Measurements from ENCODE around the gene ATP5IF1. TPM values are rescaled to one million over a fixed set of nuclear protein-coding genes. Genes with fewer than 3 reads are reported as not detected.

ATP5IF1 gene
- total and polyA plus RNA-seq, 9 of the 15 experiments (the other 6 are each of a cell fraction or from before 2014, with no cell fraction given), result 292 to 1,422 (median 388) TPM

- no peak for TF ChIP-seq ZNF766 (CRISPR knock-in tag; conservative IDR thresholded peaks at IDR 0.05)
- TF ChIP-seq, protein P1, sequence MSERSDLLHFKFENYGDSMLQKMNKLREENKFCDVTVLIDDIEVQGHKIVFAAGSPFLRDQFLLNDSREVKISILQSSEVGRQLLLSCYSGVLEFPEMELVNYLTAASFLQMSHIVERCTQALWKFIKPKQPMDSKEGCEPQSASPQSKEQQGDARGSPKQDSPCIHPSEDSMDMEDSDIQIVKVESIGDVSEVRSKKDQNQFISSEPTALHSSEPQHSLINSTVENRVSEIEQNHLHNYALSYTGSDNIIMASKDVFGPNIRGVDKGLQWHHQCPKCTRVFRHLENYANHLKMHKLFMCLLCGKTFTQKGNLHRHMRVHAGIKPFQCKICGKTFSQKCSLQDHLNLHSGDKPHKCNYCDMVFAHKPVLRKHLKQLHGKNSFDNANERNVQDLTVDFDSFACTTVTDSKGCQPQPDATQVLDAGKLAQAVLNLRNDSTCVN (CRISPR knock-in tag; IDR thresholded peaks at IDR 0.05), result no peak
- no peak for TF ChIP-seq POLR3G (IDR thresholded peaks at IDR 0.05; ENCODE audit: extremely low read depth, insufficient read length, insufficient replicate concordance)
- TF ChIP-seq NKRF (IDR thresholded peaks at IDR 0.05; ENCODE audit: borderline replicate concordance), result peak; percentile 27; the same call in 1 of the 2 replicates
- no peak for TF ChIP-seq RBM34 (IDR thresholded peaks at IDR 0.05; ENCODE audit: borderline replicate concordance, insufficient read depth, low read length)
- TF ChIP-seq SMAD2 (IDR thresholded peaks at IDR 0.05; ENCODE audit: low read depth, low read length), result no peak
- TF ChIP-seq, protein P2, sequence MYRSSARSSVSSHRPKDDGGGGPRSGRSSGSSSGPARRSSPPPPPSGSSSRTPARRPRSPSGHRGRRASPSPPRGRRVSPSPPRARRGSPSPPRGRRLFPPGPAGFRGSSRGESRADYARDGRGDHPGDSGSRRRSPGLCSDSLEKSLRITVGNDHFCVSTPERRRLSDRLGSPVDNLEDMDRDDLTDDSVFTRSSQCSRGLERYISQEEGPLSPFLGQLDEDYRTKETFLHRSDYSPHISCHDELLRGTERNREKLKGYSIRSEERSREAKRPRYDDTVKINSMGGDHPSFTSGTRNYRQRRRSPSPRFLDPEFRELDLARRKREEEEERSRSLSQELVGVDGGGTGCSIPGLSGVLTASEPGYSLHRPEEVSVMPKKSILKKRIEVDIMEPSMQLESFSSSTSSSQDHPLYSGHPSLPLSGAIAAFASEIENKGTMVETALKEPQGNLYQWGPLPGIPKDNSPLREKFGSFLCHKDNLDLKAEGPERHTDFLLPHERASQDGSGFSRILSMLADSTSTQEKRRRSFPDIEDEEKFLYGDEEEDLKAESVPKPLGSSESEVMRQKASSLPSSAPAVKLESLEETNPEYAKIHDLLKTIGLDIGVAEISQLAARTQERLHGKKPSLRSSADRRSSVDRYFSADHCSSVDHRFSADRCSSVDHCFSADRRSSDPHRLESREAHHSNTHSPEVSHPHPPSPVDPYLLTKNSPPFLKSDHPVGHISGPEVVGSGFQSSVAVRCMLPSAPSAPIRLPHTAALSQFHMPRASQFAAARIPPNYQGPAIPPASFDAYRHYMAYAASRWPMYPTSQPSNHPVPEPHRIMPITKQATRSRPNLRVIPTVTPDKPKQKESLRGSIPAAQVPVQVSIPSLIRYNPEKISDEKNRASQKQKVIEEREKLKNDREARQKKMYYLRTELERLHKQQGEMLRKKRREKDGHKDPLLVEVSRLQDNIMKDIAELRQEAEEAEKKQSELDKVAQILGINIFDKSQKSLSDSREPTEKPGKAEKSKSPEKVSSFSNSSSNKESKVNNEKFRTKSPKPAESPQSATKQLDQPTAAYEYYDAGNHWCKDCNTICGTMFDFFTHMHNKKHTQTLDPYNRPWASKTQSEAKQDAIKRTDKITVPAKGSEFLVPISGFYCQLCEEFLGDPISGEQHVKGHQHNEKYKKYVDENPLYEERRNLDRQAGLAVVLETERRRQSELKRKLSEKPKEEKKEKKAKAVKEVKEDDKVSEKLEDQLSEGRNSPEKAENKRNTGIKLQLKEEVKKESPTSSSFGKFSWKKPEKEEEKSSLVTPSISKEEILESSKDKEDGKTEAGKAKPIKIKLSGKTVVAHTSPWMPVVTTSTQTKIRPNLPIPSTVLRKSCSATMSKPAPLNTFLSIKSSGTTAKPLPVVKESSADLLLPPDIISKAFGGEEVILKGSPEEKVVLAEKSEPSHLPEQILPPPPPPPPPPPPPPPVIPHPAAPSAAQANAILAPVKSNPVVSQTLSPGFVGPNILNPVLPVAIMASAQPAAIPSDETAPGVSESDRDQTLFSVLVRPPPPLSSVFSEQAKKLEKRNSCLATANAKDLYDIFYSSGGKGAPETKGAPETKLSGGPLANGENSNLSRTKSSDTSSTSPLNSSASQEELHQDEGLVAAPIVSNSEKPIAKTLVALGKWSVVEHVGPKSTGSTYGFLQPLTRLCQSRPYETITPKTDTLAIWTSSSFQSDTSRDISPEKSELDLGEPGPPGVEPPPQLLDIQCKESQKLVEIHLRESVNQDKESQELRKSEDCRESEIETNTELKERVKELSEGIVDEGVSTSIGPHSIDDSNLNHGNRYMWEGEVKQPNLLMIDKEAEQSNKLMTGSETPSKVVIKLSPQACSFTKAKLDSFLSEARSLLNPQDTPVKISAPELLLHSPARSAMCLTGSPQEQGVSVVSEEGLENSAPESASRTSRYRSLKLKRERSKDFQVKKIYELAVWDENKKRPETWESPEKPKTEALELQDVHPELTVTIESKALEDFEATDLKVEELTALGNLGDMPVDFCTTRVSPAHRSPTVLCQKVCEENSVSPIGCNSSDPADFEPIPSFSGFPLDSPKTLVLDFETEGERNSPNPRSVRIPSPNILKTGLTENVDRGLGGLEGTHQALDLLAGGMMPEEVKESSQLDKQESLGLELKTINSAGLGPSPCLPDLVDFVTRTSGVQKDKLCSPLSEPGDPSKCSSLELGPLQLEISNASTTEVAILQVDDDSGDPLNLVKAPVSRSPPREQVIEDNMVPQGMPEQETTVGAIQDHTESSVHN (IDR thresholded peaks at IDR 0.05; ENCODE audit: borderline replicate concordance in 1 of 2, low read depth in 1 of 2), result no peak
- no peak for TF ChIP-seq EHMT2 (IDR thresholded peaks at IDR 0.05)
- no peak for TF ChIP-seq HEY1 (CRISPR knock-in tag; IDR thresholded peaks at IDR 0.05; ENCODE audit: borderline replicate concordance)
- TF ChIP-seq E2F3 (CRISPR knock-in tag; IDR thresholded peaks at IDR 0.05), result no peak
- TF ChIP-seq PTTG1 (tag; IDR thresholded peaks at IDR 0.05; ENCODE audit: low read depth), result no peak
- TF ChIP-seq CC2D1A (IDR thresholded peaks at IDR 0.05), result 0 out of 2 replicates have a peak, but pooled peaks have one; percentile 7
- TF ChIP-seq SAFB (IDR thresholded peaks at IDR 0.05; ENCODE audit: borderline replicate concordance, low read depth, low read length), result no peak
- no peak for TF ChIP-seq ERF (CRISPR knock-in tag; IDR thresholded peaks at IDR 0.05)
- TF ChIP-seq CREM (IDR thresholded peaks at IDR 0.05; ENCODE audit: low read depth), result peak; percentile 96
Observed at GRCh38 chr1:28235755-28236655, at the start of gene ATP5IF1 (continued).

Measured in K562 (cell line).